Measurements from ENCODE around the gene RAPGEF5. TPM values are rescaled to one million over a fixed set of nuclear protein-coding genes. Genes with fewer than 3 reads are reported as not detected.
A peak's percentile ranks its signal among the peaks of the same experiment; 100 is the strongest.

Gene RAPGEF5
- total and polyA plus RNA-seq, 10 donors, result 10.2 to 335 (median 184) TPM

- intact Hi-C loops (cut with DNase I; ENCODE audit: low total_unique reads), result no loop called here
- no peak for TF ChIP-seq CTCF (IDR thresholded peaks at IDR 0.05 in 8 of 11, conservative IDR thresholded peaks at IDR 0.05 in 3 of 11)
- TF ChIP-seq POLR2A (IDR thresholded peaks at IDR 0.05), result no peak
- TF ChIP-seq POLR2AphosphoS5 (IDR thresholded peaks at IDR 0.05), result no peak
- WGBS, 5 donors, result 85 to 98% (median 91%) methylated on average over 1 of the region's 1 CpG
These were observed 175.3 kb downstream of the RAPGEF5 start for GRCh38 chr7:22181663-22182062.

DNA sequence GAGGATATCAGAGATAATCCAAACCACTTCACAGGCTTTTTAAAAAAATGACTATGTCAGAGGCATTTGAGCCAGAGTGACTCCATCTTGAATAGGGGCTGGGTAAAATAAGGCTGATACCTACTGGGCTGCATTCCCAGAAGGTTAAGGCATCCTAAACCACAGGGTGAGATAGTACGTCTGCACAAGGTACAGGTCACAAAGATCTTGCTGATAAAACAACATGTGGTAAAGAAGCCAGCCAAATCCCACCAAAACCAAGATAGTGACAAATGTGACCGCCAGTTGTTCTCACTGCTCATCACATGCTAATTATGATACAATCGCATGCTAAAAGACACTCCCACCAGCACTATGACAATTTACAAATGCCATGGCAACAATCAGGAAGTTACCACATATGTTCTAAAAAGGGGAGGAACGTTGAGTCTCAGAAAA lies 177.5 kb downstream of the RAPGEF5 start:
- Histone ChIP-seq H3K27me3 (replicated peaks in 1 of 7) (no peaks in the 10 kb centered on the region), H3K36me3 (peaks cover 0 to 76% (median 2%) of the 10 kb centered on the region in 6 donors), H3K9me3 (no peaks in the 10 kb centered on the region), H3K4me3 (no peak overlapping the region), H3K4me1 (peaks cover 0 to 16% (median 7%) of the 10 kb centered on the region in 6 donors), H3K27ac (no peak overlapping the region)
- intact Hi-C loops (cut with DNase I; ENCODE audit: low total_unique reads), result no loop called here
- no peak for DNase-seq
- 73 to 86% (median 80%) methylated on average over 4 of the region's 4 CpGs for WGBS, 5 donors
- TF ChIP-seq CTCF (IDR thresholded peaks at IDR 0.05 in 8 of 11, conservative IDR thresholded peaks at IDR 0.05 in 3 of 11), result no peak
- no peak for TF ChIP-seq POLR2A (IDR thresholded peaks at IDR 0.05)
- peak in 1 of 3 donors; percentile 21 for TF ChIP-seq POLR2AphosphoS5 (IDR thresholded peaks at IDR 0.05)

More at GRCh38 chr7:22181663-22182062, 175.3 kb downstream of the RAPGEF5 start:
- H3K4me3 ChIP-seq, result no peak overlapping the region
- H3K27ac ChIP-seq, result peak overlapping the region in 2 of 8 donors; percentile 4 to 25
- peaks cover 0 to 13% (median 5%) of the 10 kb centered on the region in 6 donors for H3K4me1 ChIP-seq
- no peaks in the 10 kb centered on the region for H3K27me3 ChIP-seq (replicated peaks in 1 of 7)
- no peaks in the 10 kb centered on the region for H3K9me3 ChIP-seq
- peaks cover 0 to 74% (median 3%) of the 10 kb centered on the region in 6 donors for H3K36me3 ChIP-seq
- DNase-seq, result no peak

GRCh38 chr7:22178735-22179134 lies 178.2 kb downstream of the RAPGEF5 start:
- Histone ChIP-seq H3K36me3 (peaks cover 0 to 80% (median 2%) of the 10 kb centered on the region in 6 donors), H3K27me3 (replicated peaks in 1 of 7) (no peaks in the 10 kb centered on the region), H3K9me3 (no peaks in the 10 kb centered on the region), H3K4me3 (no peak overlapping the region), H3K4me1 (peaks cover 0 to 23% (median 7%) of the 10 kb centered on the region in 6 donors), H3K27ac (no peak overlapping the region)
- no peak for TF ChIP-seq POLR2A (IDR thresholded peaks at IDR 0.05)
- whole genome bisulfite sequencing, 5 donors, result 72 to 85% (median 78%) methylated on average over 1 of the region's 1 CpG
- intact Hi-C loops (cut with DNase I; ENCODE audit: low total_unique reads), result no loop called here
- no peak for DNase-seq

DNA sequence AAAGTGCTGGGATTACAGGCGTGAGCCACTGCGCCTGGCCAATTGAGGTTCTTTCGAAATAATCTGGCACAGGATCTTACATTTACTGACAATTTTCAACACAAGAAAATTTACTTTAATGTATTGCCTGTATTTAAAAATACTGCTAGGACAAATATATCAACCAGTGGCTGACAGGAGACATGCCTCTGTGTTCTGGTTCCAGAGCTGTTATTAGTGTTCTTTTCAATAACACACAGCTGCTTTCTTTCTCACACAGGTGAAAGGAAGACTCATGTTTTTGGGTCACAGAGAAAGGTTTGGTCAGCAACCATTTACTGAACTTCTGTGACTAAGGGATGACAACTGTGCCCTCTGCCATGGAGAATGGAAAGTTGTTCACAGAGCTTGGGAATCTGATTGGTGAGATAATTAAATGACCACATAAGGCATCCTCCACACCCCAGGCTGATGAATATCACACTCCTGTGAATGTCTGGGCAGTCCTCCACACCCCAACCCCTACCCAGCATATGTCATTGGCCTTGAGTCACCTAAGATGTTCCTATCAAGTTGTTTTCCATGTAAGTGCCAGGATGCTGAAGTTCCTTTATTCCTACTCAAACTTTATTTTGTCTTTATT lies 180.1 kb downstream of the RAPGEF5 start:
- no peak overlapping the region for H3K27ac ChIP-seq
- WGBS, 5 donors, result 90 to 98% (median 93%) methylated on average over 3 of the region's 3 CpGs
- H3K36me3 ChIP-seq, result peaks cover 0 to 74% (median 0%) of the 10 kb centered on the region in 6 donors
- H3K27me3 ChIP-seq (replicated peaks in 1 of 7), result no peaks in the 10 kb centered on the region
- H3K4me1 ChIP-seq, result peaks cover 0 to 18% (median 8%) of the 10 kb centered on the region in 6 donors
- TF ChIP-seq POLR2AphosphoS5 (IDR thresholded peaks at IDR 0.05) (no peak), CTCF (IDR thresholded peaks at IDR 0.05 in 8 of 11, conservative IDR thresholded peaks at IDR 0.05 in 3 of 11) (no peak), POLR2A (IDR thresholded peaks at IDR 0.05) (no peak)
- intact Hi-C loops (cut with DNase I; ENCODE audit: low total_unique reads), result no loop called here
- no peak for DNase-seq
- H3K9me3 ChIP-seq, result no peaks in the 10 kb centered on the region
- no peak overlapping the region for H3K4me3 ChIP-seq
